ENCODE results near the gene CCDC90B.

The CCDC90B gene

GRCh38 chr11:83257761-83258168 is 28.4 kb downstream of the CCDC90B start:
- H3K27ac ChIP-seq, result no peak overlapping the region
- TF ChIP-seq CTCF (conservative IDR thresholded peaks at IDR 0.05), result no peak

- peak overlapping the region; percentile 18; the same call in 1 of the 2 replicates for H3K27ac ChIP-seq
- TF ChIP-seq CTCF (conservative IDR thresholded peaks at IDR 0.05), result no peak
Observed at GRCh38 chr11:83256602-83257340, 29.4 kb downstream of the CCDC90B start.

GRCh38 chr11:83255366-83255765 is 30.8 kb downstream of the CCDC90B start:
- H3K27ac ChIP-seq, result no peak overlapping the region
- TF ChIP-seq CTCF (conservative IDR thresholded peaks at IDR 0.05), result no peak

GRCh38 chr11:83252941-83253340 is 33.2 kb downstream of the CCDC90B start:
- TF ChIP-seq CTCF (conservative IDR thresholded peaks at IDR 0.05), result no peak
- H3K27ac ChIP-seq, result no peak overlapping the region

GRCh38 chr11:83252266-83252665 is 33.9 kb downstream of the CCDC90B start:
- no peak overlapping the region for H3K27ac ChIP-seq
- no peak for TF ChIP-seq CTCF (conservative IDR thresholded peaks at IDR 0.05)

GRCh38 chr11:83249972-83250593 is 36.1 kb downstream of the CCDC90B start:
- H3K27ac ChIP-seq, result no peak overlapping the region
- TF ChIP-seq CTCF (conservative IDR thresholded peaks at IDR 0.05), result peak; percentile 88

- no peak for TF ChIP-seq CTCF (conservative IDR thresholded peaks at IDR 0.05)
- H3K27ac ChIP-seq, result no peak overlapping the region
Observed at GRCh38 chr11:83249445-83249844, 36.7 kb downstream of the CCDC90B start.
